H1 (cell line): ENCODE results near the gene ZIC3.

Experiments
- CTCF ChIP-seq, 3 experiments: IDR thresholded peaks; 1 replicate in 2 of 3; 2 replicates in 1 of 3; pipeline versions ENCODE4 v1.5.1 to v1.6.1; 2011; ENCODE audit warnings: low read length in 3 of 3, mild to moderate bottlenecking in 3 of 3, inconsistent platforms in 2 of 3, low read depth in 1 of 3, moderate library complexity in 1 of 3; ENCODE audit not compliant: insufficient read depth in 1 of 3; ENCODE audit errors: control extremely low read depth in 1 of 3
- EP300 ChIP-seq, 2 experiments: IDR thresholded peaks; 1 replicate in 1 of 2; 2 replicates in 1 of 2; pipeline ENCODE4 v1.6.1; 2011 to 2012; ENCODE audit warnings: low read depth in 2 of 2, low read length in 2 of 2, mild to moderate bottlenecking in 2 of 2, borderline replicate concordance in 1 of 2, inconsistent platforms in 1 of 2, moderate library complexity in 1 of 2

- TF ChIP-seq CTCF (IDR thresholded peaks at IDR 0.05; ENCODE audit: control extremely low read depth in 1 of 3, insufficient read depth in 1 of 3, low read depth in 1 of 3, low read length in 3 of 3) (no peak), EP300 (IDR thresholded peaks at IDR 0.05; ENCODE audit: borderline replicate concordance in 1 of 2, low read depth in 2 of 2, low read length in 2 of 2) (no peak)
Measured at GRCh38 chrX:137574102-137574783, 8.3 kb downstream of the ZIC3 start.
